ENCODE measurements around the gene TUBB1. TPM values are rescaled to one million over a fixed set of nuclear protein-coding genes. Genes with fewer than 3 reads are reported as not detected.

Gene TUBB1
- total RNA-seq, 1 experiment from 2014 or later, result 0.35 TPM

DNA sequence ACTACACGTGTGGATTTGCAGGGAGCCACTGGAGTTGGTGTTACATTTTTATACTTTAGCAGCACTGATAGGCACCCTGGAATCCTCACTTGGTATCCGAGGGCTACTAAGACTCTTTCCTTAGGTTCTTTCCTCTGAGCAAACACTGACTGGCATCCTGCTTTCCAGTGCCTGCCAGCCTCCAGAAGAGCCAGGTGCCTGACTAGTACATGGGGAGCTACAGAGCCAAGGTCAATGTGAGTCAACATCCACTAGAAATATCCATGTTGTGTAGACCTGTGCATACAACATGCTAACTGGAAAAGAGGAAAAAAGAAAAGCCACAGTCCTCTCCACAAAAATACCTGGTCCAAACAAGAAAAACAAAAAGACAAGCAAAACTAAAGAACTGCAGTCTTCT is 5.9 kb downstream of the TUBB1 start:
- H3K4me1 ChIP-seq (replicated peaks; ENCODE audit: insufficient read depth), result peaks cover 47% of the 10 kb centered on the region
- H4K20me1 ChIP-seq (ENCODE audit: insufficient read depth), result peaks cover 17% of the 10 kb centered on the region
- POLR2A ChIA-PET (ENCODE audit: unreplicated experiment), result no interaction called here
- CTCF ChIA-PET, result no interaction called here
- peaks cover 51% of the 10 kb centered on the region for H3K36me3 ChIP-seq (ENCODE audit: low read depth)
- H2AFZ ChIP-seq, result no peak overlapping the region
- H3K27me3 ChIP-seq (ENCODE audit: insufficient read depth, low read depth), result no peaks in the 10 kb centered on the region
- no peaks in the 10 kb centered on the region for H3K9me3 ChIP-seq (ENCODE audit: insufficient read depth, low read depth)
- H3K4me2 ChIP-seq, result no peak overlapping the region
- H3K9me2 ChIP-seq (ENCODE audit: insufficient read depth), result no peaks in the 10 kb centered on the region
- H3K27ac ChIP-seq, result no peak overlapping the region
- no peak overlapping the region for H3K4me3 ChIP-seq
- H3K79me2 ChIP-seq (ENCODE audit: low read depth), result peaks cover 54% of the 10 kb centered on the region
- BruUV-seq (replicated peaks), result no TSS peak
- no peak for DNase-seq
- TF ChIP-seq, protein P1, sequence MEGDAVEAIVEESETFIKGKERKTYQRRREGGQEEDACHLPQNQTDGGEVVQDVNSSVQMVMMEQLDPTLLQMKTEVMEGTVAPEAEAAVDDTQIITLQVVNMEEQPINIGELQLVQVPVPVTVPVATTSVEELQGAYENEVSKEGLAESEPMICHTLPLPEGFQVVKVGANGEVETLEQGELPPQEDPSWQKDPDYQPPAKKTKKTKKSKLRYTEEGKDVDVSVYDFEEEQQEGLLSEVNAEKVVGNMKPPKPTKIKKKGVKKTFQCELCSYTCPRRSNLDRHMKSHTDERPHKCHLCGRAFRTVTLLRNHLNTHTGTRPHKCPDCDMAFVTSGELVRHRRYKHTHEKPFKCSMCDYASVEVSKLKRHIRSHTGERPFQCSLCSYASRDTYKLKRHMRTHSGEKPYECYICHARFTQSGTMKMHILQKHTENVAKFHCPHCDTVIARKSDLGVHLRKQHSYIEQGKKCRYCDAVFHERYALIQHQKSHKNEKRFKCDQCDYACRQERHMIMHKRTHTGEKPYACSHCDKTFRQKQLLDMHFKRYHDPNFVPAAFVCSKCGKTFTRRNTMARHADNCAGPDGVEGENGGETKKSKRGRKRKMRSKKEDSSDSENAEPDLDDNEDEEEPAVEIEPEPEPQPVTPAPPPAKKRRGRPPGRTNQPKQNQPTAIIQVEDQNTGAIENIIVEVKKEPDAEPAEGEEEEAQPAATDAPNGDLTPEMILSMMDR (conservative IDR thresholded peaks at IDR 0.05), result no peak
- TF ChIP-seq EZH2 (IDR thresholded peaks at IDR 0.05; ENCODE audit: low read depth), result no peak
- intact Hi-C loops (cut with micrococcal nuclease; ENCODE audit: unreplicated experiment), result no loop called here
- H3F3A ChIP-seq (ENCODE audit: insufficient read depth, low read depth), result peaks cover 40% of the 10 kb centered on the region

DNA sequence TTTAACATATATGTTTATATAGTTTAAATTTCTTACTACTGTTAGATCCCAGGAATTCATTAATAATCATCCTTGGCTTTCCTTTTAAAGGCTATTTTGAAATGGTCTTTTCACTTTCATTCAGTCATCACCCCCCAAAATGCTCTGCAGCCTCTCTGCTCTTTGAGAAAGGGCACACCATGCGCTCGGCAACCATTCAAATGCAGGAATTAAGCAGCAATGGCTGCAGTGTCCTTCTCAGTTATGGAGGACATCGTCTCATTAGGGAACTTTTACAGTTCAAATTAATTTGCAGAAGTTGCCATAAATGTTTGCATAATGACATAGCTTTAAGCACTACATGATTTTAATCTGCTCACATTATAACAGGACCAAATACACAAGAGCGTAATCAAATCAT is 6.3 kb downstream of the TUBB1 start:
- CTCF ChIA-PET, result no interaction called here
- peaks cover 58% of the 10 kb centered on the region for H3K79me2 ChIP-seq (ENCODE audit: low read depth)
- BruUV-seq (replicated peaks), result no TSS peak
- H3K27ac ChIP-seq, result no peak overlapping the region
- intact Hi-C loops (cut with micrococcal nuclease; ENCODE audit: unreplicated experiment), result no loop called here
- H3K4me3 ChIP-seq, result no peak overlapping the region
- POLR2A ChIA-PET (ENCODE audit: unreplicated experiment), result no interaction called here
- peaks cover 21% of the 10 kb centered on the region for H4K20me1 ChIP-seq (ENCODE audit: insufficient read depth)
- no peaks in the 10 kb centered on the region for H3K27me3 ChIP-seq (ENCODE audit: insufficient read depth, low read depth)
- H3K4me1 ChIP-seq (replicated peaks; ENCODE audit: insufficient read depth), result peaks cover 47% of the 10 kb centered on the region
- no peaks in the 10 kb centered on the region for H3K9me3 ChIP-seq (ENCODE audit: insufficient read depth, low read depth)
- TF ChIP-seq EZH2 (IDR thresholded peaks at IDR 0.05; ENCODE audit: low read depth), result no peak
- TF ChIP-seq, protein P1 (conservative IDR thresholded peaks at IDR 0.05), result no peak
- H3K4me2 ChIP-seq, result no peak overlapping the region
- no peak for DNase-seq
- H2AFZ ChIP-seq, result no peak overlapping the region
- H3F3A ChIP-seq (ENCODE audit: insufficient read depth, low read depth), result peaks cover 35% of the 10 kb centered on the region
- H3K9me2 ChIP-seq (ENCODE audit: insufficient read depth), result no peaks in the 10 kb centered on the region
- peaks cover 56% of the 10 kb centered on the region for H3K36me3 ChIP-seq (ENCODE audit: low read depth)

DNA sequence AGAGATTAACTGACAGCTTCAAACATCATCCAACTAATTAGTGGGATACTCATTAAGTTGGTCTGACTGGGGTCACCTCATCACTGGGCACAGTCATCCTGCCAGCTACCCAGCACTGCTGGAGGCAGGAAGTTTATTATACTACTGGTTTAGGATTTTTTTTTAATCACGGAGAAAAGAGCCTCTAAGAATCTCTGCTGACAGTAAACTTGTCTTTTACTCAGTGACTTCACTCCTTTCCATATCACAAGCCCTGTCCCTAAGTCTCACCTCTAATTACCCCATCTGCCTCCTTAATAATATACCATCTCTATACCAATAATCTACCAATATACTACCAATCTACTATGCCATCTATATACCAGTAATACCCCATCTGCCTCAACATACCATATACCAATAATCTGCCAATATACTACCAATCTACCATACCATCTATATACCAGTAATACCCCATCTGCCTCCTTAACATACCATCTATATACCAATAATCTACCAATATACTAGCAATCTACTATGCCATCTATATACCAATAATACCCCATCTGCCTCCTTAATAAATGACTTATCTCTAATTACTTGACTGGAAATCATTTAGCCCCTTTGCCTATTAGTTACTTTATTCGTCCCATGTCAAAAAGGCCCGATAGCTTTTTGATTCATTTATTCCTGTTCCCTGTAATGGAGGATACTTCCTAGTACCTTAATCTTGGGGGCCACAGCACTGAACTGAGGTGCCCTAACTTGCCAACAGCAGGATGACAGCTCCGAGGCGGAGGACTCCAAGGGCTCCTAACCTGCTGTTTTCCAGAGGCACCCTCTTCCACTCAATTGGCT is 7.9 kb downstream of the TUBB1 start:
- ChIA-PET CTCF (no interaction called here), POLR2A (ENCODE audit: unreplicated experiment) (no interaction called here)
- TF ChIP-seq EZH2 (IDR thresholded peaks at IDR 0.05; ENCODE audit: low read depth), result no peak
- TF ChIP-seq, protein P1 (conservative IDR thresholded peaks at IDR 0.05), result no peak
- Histone ChIP-seq H3F3A (ENCODE audit: insufficient read depth, low read depth) (peaks cover 19% of the 10 kb centered on the region), H3K27me3 (ENCODE audit: insufficient read depth, low read depth) (no peaks in the 10 kb centered on the region), H4K20me1 (ENCODE audit: insufficient read depth) (peaks cover 28% of the 10 kb centered on the region), H3K27ac (no peak overlapping the region), H3K4me1 (replicated peaks; ENCODE audit: insufficient read depth) (peaks cover 41% of the 10 kb centered on the region), H3K9me3 (ENCODE audit: insufficient read depth, low read depth) (no peaks in the 10 kb centered on the region), H3K36me3 (ENCODE audit: low read depth) (peaks cover 56% of the 10 kb centered on the region), H3K4me3 (no peak overlapping the region), H3K4me2 (no peak overlapping the region), H3K9me2 (ENCODE audit: insufficient read depth) (no peaks in the 10 kb centered on the region), H2AFZ (no peak overlapping the region), H3K79me2 (ENCODE audit: low read depth) (peaks cover 74% of the 10 kb centered on the region)
- intact Hi-C loops (cut with micrococcal nuclease; ENCODE audit: unreplicated experiment), result no loop called here
- DNase-seq, result no peak
- no TSS peak for BruUV-seq (replicated peaks)
